Brain microvascular endothelial cell (primary cell): Measurements from ENCODE around the gene ARFIP2.
A peak's percentile ranks its signal among the peaks of the same experiment; 100 is the strongest.

Experiments used
- DNase-seq: peaks from one replicate; pipeline ENCODE4 v3.0.0-alpha.2; 2020
- H3K27ac ChIP-seq: fragments of 250-450 bp; sonication (Bioruptor Pico); 2 replicates; pipeline ENCODE4 v1.5.1; 2020; ENCODE audit warnings: mild to moderate bottlenecking, moderate library complexity
- H3K27me3 ChIP-seq: fragments of 250-450 bp; sonication (Bioruptor Pico); replicated peaks from 2 replicates; pipeline ENCODE4 v1.5.1; 2020; ENCODE audit warnings: mild to moderate bottlenecking
- H3K36me3 ChIP-seq: fragments of 250-450 bp; sonication (Bioruptor Pico); replicated peaks from 2 replicates; pipeline ENCODE4 v1.5.1; 2020; ENCODE audit warnings: mild to moderate bottlenecking
- H3K4me3 ChIP-seq: 2 replicates; pipeline ENCODE4 v1.5.1; 2011; ENCODE audit warnings: low read depth, mild to moderate bottlenecking, control low read depth, low read length, moderate library complexity
- CTCF ChIP-seq: IDR thresholded peaks from 2 replicates; pipeline ENCODE4 v1.5.1; 2011; ENCODE audit warnings: low read depth, mild to moderate bottlenecking, moderate library complexity, low read length, control low read depth, inconsistent platforms; ENCODE audit errors: missing control alignments
- in situ Hi-C: cut with HindIII; loops from 2 replicates; pipeline ENCODE4 v1.10.0; 2017; ENCODE audit warnings: low sequenced_read_pairs, low pct_ligation_motif_present

The ARFIP2 gene

GRCh38 chr11:6472934-6473333 lies 8.2 kb downstream of the ARFIP2 start:
- H3K27me3 ChIP-seq, result no peaks in the 10 kb centered on the region
- peaks cover 17% of the 10 kb centered on the region for H3K36me3 ChIP-seq
- no peak for DNase-seq
- no peak overlapping the region for H3K27ac ChIP-seq
- in situ Hi-C loops, result no loop called here
- H3K4me3 ChIP-seq, result peak overlapping the region; percentile 93
- no peak for TF ChIP-seq CTCF

GRCh38 chr11:6469599-6469998 lies 11.5 kb downstream of the ARFIP2 start:
- Histone ChIP-seq H3K4me3 (no peak overlapping the region), H3K27ac (no peak overlapping the region)

GRCh38 chr11:6468712-6469495 lies 12.2 kb downstream of the ARFIP2 start:
- DNase-seq, result peak; percentile 92
- in situ Hi-C loops, result no loop called here
- Histone ChIP-seq H3K27me3 (no peaks in the 10 kb centered on the region), H3K4me3 (no peak overlapping the region), H3K36me3 (peaks cover 8% of the 10 kb centered on the region), H3K27ac (no peak overlapping the region)
- no peak for TF ChIP-seq CTCF

More at GRCh38 chr11:6469599-6469998, 11.5 kb downstream of the ARFIP2 start:
- in situ Hi-C loops, result no loop called here
- H3K36me3 ChIP-seq, result peaks cover 5% of the 10 kb centered on the region
- H3K27me3 ChIP-seq, result no peaks in the 10 kb centered on the region
- no peak for DNase-seq
- no peak for TF ChIP-seq CTCF

- in situ Hi-C loops, result no loop called here
- no peak overlapping the region for H3K27ac ChIP-seq
- TF ChIP-seq CTCF, result no peak
- H3K36me3 ChIP-seq, result peaks cover 46% of the 10 kb centered on the region
- DNase-seq, result no peak
- H3K4me3 ChIP-seq, result no peak overlapping the region
- H3K27me3 ChIP-seq, result no peaks in the 10 kb centered on the region
Measured at GRCh38 chr11:6459099-6459450, 22.1 kb downstream of the ARFIP2 start.

- Histone ChIP-seq H3K4me3 (no peak overlapping the region), H3K27ac (no peak overlapping the region), H3K36me3 (peaks cover 43% of the 10 kb centered on the region), H3K27me3 (no peaks in the 10 kb centered on the region)
- no peak for DNase-seq
- in situ Hi-C loops, result no loop called here
- no peak for TF ChIP-seq CTCF
Measured at GRCh38 chr11:6458352-6459098, 22.6 kb downstream of the ARFIP2 start.
